ENCODE data around the gene FCHSD2. TPM values are rescaled to one million over a fixed set of nuclear protein-coding genes. Genes with fewer than 3 reads are reported as not detected.
A peak's percentile ranks its signal among the peaks of the same experiment; 100 is the strongest.
"Not testable (repeated sequence)": the region's sequence is repeated elsewhere in the genome, so short reads cannot be mapped to it uniquely, and the experiment has no call there.

The FCHSD2 gene
- total and polyA plus RNA-seq, 4 donors: 7.6 to 18.7 (median 9.9) TPM

- TF ChIP-seq HNF4G (IDR thresholded peaks at IDR 0.05) (no peak), FOXA2 (IDR thresholded peaks at IDR 0.05) (no peak)
- TF ChIP-seq, protein P1, sequence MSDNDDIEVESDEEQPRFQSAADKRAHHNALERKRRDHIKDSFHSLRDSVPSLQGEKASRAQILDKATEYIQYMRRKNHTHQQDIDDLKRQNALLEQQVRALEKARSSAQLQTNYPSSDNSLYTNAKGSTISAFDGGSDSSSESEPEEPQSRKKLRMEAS (IDR thresholded peaks at IDR 0.05): no peak
- Histone ChIP-seq H3K9ac (ENCODE audit: low read depth in 1 of 2, low read length in 2 of 2) (peak overlapping the region in 1 of 2 donors; percentile 64), H3K27me3 (ENCODE audit: control insufficient read depth in 4 of 4, insufficient read depth in 4 of 4, low read length in 3 of 4) (no peaks in the 10 kb centered on the region), H3K4me1 (ENCODE audit: control insufficient read depth in 4 of 4, insufficient read depth in 4 of 4, low read length in 3 of 4) (peaks cover 13 to 48% (median 39%) of the 10 kb centered on the region in 4 donors), H3K9me3 (ENCODE audit: control insufficient read depth in 4 of 4, low read length in 3 of 4) (no peaks in the 10 kb centered on the region), H3K36me3 (ENCODE audit: control insufficient read depth in 4 of 4, insufficient read depth in 3 of 4, low read depth in 1 of 4, low read length in 3 of 4) (no peaks in the 10 kb centered on the region), H3K27ac (ENCODE audit: low read depth in 1 of 2, low read length in 2 of 2) (peak overlapping the region in 1 of 2 donors; percentile 97), H3K4me3 (ENCODE audit: low read depth in 1 of 3, low read length in 3 of 3) (no peak overlapping the region)
- WGBS: 98% methylated on average over 3 of the region's 3 CpGs
- DNase-seq (ENCODE audit: low spot score): no peak
These were observed 349.6 kb downstream of the FCHSD2 start for GRCh38 chr11:72792437-72793021.

GRCh38 chr11:72791228-72791627, 350.9 kb downstream of the FCHSD2 start:
- DNase-seq (ENCODE audit: low spot score); H3K36me3 ChIP-seq (ENCODE audit: control insufficient read depth in 4 of 4, insufficient read depth in 3 of 4, low read depth in 1 of 4, low read length in 3 of 4); H3K9ac ChIP-seq (ENCODE audit: low read depth in 1 of 2, low read length in 2 of 2); H3K4me3 ChIP-seq (ENCODE audit: low read depth in 1 of 3, low read length in 3 of 3); H3K27me3 ChIP-seq (ENCODE audit: control insufficient read depth in 4 of 4, insufficient read depth in 4 of 4, low read length in 3 of 4); H3K27ac ChIP-seq (ENCODE audit: low read depth in 1 of 2, low read length in 2 of 2); H3K9me3 ChIP-seq (ENCODE audit: control insufficient read depth in 4 of 4, low read length in 3 of 4): not testable (repeated sequence)
- WGBS: 78% methylated on average over 7 of the region's 7 CpGs
- peaks cover 16 to 61% (median 51%) of the 10 kb centered on the region in 4 donors for H3K4me1 ChIP-seq (ENCODE audit: control insufficient read depth in 4 of 4, insufficient read depth in 4 of 4, low read length in 3 of 4)

DNA sequence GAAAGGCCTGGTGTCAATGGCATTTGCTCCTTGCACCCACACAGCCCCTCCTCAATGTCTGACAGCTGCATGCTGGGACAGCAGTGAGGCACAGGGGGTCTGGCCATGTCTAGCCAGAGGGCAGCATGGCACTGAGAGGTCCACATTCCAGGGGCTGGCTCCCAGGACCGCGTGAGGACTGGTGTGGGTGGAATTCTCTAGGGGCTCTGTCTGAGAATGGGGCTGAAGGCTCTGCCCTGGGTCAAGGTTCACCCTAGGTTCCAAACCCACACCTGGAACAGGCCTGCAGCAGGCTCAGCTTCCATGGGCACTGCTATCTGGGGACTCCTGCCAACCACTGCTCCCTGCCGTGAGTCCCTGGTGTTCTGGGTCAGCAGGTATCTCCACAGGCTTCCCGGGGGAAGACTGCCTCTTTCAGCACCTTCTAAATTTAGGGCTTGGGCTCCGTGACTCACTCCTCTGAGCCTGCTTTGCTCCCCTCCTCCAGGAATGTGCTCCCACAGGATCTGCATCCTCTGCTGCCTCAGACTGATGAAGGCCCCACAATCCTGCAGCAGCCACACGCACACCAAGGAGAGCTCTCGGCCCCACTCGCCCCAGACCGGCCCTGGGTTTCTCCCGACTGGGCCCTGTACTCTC, 352.5 kb downstream of the FCHSD2 start:
- Histone ChIP-seq H3K4me1 (ENCODE audit: control insufficient read depth in 4 of 4, insufficient read depth in 4 of 4, low read length in 3 of 4) (peaks cover 16 to 59% (median 50%) of the 10 kb centered on the region in 4 donors), H3K4me3 (ENCODE audit: low read depth in 1 of 3, low read length in 3 of 3) (no peak overlapping the region), H3K27ac (ENCODE audit: low read depth in 1 of 2, low read length in 2 of 2) (peak overlapping the region; percentile 44 to 54), H3K9ac (ENCODE audit: low read depth in 1 of 2, low read length in 2 of 2) (no peak overlapping the region), H3K9me3 (ENCODE audit: control insufficient read depth in 4 of 4, low read length in 3 of 4) (no peaks in the 10 kb centered on the region), H3K27me3 (ENCODE audit: control insufficient read depth in 4 of 4, insufficient read depth in 4 of 4, low read length in 3 of 4) (no peaks in the 10 kb centered on the region), H3K36me3 (ENCODE audit: control insufficient read depth in 4 of 4, insufficient read depth in 3 of 4, low read depth in 1 of 4, low read length in 3 of 4) (no peaks in the 10 kb centered on the region)
- WGBS: 56% methylated on average over 10 of the region's 10 CpGs
- no peak for TF ChIP-seq JUND (IDR thresholded peaks at IDR 0.05)
- TF ChIP-seq YY1 (IDR thresholded peaks at IDR 0.05): no peak
- TF ChIP-seq, protein P1 (IDR thresholded peaks at IDR 0.05): no peak
- TF ChIP-seq EGR1 (IDR thresholded peaks at IDR 0.05; ENCODE audit: low read depth in 2 of 2): no peak
- peak in 1 of 2 donors; percentile 29 for TF ChIP-seq RAD21 (IDR thresholded peaks at IDR 0.05)
- TF ChIP-seq HNF4G (IDR thresholded peaks at IDR 0.05): no peak
- no peak for TF ChIP-seq ATF3 (IDR thresholded peaks at IDR 0.05)
- no peak for TF ChIP-seq NR2F2 (IDR thresholded peaks at IDR 0.05)
- peak; percentile 65 to 77 for TF ChIP-seq HNF4A (conservative IDR thresholded peaks at IDR 0.05)
- TF ChIP-seq RXRA (IDR thresholded peaks at IDR 0.05): peak; percentile 46 to 79
- TF ChIP-seq, protein P2, sequence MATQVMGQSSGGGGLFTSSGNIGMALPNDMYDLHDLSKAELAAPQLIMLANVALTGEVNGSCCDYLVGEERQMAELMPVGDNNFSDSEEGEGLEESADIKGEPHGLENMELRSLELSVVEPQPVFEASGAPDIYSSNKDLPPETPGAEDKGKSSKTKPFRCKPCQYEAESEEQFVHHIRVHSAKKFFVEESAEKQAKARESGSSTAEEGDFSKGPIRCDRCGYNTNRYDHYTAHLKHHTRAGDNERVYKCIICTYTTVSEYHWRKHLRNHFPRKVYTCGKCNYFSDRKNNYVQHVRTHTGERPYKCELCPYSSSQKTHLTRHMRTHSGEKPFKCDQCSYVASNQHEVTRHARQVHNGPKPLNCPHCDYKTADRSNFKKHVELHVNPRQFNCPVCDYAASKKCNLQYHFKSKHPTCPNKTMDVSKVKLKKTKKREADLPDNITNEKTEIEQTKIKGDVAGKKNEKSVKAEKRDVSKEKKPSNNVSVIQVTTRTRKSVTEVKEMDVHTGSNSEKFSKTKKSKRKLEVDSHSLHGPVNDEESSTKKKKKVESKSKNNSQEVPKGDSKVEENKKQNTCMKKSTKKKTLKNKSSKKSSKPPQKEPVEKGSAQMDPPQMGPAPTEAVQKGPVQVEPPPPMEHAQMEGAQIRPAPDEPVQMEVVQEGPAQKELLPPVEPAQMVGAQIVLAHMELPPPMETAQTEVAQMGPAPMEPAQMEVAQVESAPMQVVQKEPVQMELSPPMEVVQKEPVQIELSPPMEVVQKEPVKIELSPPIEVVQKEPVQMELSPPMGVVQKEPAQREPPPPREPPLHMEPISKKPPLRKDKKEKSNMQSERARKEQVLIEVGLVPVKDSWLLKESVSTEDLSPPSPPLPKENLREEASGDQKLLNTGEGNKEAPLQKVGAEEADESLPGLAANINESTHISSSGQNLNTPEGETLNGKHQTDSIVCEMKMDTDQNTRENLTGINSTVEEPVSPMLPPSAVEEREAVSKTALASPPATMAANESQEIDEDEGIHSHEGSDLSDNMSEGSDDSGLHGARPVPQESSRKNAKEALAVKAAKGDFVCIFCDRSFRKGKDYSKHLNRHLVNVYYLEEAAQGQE (IDR thresholded peaks at IDR 0.05): no peak
- TF ChIP-seq FOXA1 (IDR thresholded peaks at IDR 0.05): no peak
- no peak for TF ChIP-seq FOXA2 (IDR thresholded peaks at IDR 0.05)
- no peak for TF ChIP-seq GABPA (IDR thresholded peaks at IDR 0.05 in 1 of 2, conservative IDR thresholded peaks at IDR 0.05 in 1 of 2)
- TF ChIP-seq TAF1 (conservative IDR thresholded peaks at IDR 0.05): no peak
- TF ChIP-seq SP1 (IDR thresholded peaks at IDR 0.05): peak; percentile 19
- TF ChIP-seq, protein P3, sequence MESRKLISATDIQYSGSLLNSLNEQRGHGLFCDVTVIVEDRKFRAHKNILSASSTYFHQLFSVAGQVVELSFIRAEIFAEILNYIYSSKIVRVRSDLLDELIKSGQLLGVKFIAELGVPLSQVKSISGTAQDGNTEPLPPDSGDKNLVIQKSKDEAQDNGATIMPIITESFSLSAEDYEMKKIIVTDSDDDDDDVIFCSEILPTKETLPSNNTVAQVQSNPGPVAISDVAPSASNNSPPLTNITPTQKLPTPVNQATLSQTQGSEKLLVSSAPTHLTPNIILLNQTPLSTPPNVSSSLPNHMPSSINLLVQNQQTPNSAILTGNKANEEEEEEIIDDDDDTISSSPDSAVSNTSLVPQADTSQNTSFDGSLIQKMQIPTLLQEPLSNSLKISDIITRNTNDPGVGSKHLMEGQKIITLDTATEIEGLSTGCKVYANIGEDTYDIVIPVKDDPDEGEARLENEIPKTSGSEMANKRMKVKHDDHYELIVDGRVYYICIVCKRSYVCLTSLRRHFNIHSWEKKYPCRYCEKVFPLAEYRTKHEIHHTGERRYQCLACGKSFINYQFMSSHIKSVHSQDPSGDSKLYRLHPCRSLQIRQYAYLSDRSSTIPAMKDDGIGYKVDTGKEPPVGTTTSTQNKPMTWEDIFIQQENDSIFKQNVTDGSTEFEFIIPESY (IDR thresholded peaks at IDR 0.05): no peak
- no peak for TF ChIP-seq CTCF (IDR thresholded peaks at IDR 0.05; ENCODE audit: low read depth, low read length, missing input control)
- no peak for DNase-seq (ENCODE audit: low spot score)

Measured in liver (tissue), 9 donors.